ENCODE data around the gene PRKCE.

DNA sequence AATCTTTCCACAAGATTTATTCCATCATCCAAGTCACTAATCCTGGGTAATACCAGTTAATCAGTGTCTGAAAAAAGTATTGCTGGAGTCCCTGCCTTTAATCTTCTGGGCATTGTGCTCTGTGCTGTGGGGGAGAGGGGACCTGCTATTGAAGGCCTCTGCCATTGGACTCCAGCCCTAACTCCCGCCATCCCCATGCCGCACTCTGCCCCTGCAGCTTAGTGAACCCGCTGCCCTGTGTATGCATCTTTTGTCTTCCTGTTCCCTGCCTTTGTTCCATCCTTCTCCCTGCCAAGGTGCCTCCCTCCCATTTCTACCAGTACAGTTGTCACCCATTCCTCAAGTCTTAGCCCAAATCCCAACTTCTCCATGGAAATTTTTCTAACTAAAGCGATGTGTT, 532.0 kb downstream of the PRKCE start:
- TF ChIP-seq, protein P1, sequence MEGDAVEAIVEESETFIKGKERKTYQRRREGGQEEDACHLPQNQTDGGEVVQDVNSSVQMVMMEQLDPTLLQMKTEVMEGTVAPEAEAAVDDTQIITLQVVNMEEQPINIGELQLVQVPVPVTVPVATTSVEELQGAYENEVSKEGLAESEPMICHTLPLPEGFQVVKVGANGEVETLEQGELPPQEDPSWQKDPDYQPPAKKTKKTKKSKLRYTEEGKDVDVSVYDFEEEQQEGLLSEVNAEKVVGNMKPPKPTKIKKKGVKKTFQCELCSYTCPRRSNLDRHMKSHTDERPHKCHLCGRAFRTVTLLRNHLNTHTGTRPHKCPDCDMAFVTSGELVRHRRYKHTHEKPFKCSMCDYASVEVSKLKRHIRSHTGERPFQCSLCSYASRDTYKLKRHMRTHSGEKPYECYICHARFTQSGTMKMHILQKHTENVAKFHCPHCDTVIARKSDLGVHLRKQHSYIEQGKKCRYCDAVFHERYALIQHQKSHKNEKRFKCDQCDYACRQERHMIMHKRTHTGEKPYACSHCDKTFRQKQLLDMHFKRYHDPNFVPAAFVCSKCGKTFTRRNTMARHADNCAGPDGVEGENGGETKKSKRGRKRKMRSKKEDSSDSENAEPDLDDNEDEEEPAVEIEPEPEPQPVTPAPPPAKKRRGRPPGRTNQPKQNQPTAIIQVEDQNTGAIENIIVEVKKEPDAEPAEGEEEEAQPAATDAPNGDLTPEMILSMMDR (IDR thresholded peaks at IDR 0.05) = no peak
- TF ChIP-seq POLR2AphosphoS5 (IDR thresholded peaks at IDR 0.05) (no peak), EP300 (IDR thresholded peaks at IDR 0.05) (no peak)

Data from sigmoid colon (tissue), 4 donors.